ENCODE results near the gene SLC35F5.
"Not testable (repeated sequence)": the region's sequence is repeated elsewhere in the genome, so short reads cannot be mapped to it uniquely, and the experiment has no call there.

SLC35F5 gene

GRCh38 chr2:113755035-113755834, 1.2 kb downstream of the SLC35F5 start:
- DNase-seq, result no peak

DNA sequence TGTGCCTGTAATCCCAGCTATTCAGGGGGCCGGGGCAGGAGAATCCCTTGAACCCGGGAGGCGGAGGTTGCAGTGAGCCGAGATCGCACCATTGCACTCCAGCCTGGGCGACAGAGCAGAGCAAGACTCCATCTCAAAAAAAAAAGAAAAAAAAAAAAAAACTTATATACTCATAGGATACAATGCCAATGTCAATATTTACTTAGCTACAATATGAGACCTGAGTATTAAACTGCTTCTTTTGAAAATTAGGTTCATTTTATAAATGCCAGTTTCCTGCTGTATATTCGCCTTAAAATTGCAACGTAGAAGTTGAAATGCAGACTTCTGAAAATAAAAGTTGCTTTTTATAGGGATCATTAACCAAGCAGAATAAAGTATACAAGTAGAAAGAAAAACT, 2.3 kb downstream of the SLC35F5 start:
- no peak for DNase-seq

- DNase-seq, result no peak
Observed at GRCh38 chr2:113750385-113750784, 6.1 kb downstream of the SLC35F5 start.

DNA sequence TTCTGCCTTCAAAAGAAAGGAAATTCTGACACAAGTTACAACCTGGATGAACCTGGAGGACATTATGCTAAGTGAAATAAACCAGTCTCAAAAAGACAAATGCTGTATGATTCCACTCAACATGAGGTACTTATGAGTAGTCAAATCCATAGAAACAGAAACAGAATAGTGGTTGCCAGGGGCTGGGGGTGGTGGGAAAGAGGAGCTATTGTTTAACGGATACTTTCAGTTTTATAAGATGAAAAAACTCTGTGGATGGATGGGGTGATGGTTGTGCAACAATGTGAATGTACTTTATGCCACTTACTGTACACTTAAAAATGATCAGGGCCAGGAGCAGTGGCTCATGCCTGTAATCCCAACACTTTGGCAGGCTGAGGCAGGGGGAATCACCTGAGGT, 15.4 kb downstream of the SLC35F5 start:
- DNase-seq, result no peak

DNA sequence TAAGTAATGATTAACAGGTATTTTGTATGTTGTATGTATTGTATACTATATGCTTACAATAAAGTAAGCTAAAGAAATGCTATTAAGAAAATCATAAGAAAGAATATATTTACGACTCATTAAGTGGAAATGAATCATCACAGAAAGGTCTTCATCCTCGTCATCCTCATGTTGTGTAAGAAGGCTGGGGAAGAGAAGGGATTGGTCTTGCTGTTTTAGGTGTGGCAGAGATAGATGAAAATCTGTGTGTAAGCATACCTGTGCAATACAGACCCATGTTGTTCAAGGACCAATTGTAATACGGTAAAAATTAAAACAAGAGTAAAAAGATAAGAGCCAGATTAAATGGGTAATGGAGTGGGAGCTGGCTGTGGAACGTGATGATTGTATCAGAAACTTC, 16.6 kb downstream of the SLC35F5 start:
- DNase-seq, result no peak

GRCh38 chr2:113734185-113734584, 22.3 kb downstream of the SLC35F5 start:
- no peak for DNase-seq

DNA sequence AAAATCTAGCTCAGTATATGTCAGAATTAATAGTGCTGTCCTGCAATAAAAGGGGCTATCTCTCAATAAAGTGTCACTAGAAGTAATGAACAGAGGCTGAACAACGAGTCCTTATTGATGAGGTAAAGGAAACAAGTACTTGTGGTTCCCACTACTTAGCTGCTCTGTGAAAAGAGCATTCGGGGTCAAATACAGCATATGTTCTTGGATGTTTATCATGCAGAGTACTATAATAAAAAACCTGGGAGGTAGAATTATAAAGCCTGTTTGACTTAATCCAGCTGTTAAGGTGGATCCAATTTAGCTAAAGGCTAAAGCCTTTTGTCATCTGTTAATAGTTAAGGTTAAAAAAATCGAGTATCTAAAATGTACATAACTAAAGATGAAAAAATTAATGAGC, 32.4 kb downstream of the SLC35F5 start:
- no peak for DNase-seq

- no peak for DNase-seq
Observed at GRCh38 chr2:113723411-113723810, 33.0 kb downstream of the SLC35F5 start.

DNA sequence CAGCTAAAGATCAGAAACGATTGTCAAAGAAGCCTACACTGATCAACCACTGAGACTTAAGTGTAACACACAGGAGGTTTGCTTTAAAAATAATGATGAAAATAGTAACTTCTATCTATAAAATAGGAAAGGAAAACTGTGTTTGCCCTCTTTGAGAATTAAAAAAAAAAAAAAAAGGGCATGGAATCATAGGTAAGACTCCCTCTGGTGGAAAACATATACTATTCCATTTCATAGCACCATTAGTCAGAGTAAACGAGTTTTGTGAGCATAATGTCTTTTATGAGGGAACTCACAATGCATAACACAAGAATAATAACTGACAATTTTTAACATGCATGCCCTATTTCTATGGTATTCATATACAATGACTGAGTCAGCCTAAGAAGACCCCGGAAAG, 36.3 kb downstream of the SLC35F5 start:
- DNase-seq, result no peak

GRCh38 chr2:113716291-113716690, 40.2 kb downstream of the SLC35F5 start:
- no peak for DNase-seq

GRCh38 chr2:113712941-113713340, 43.5 kb downstream of the SLC35F5 start:
- no peak for DNase-seq

DNA sequence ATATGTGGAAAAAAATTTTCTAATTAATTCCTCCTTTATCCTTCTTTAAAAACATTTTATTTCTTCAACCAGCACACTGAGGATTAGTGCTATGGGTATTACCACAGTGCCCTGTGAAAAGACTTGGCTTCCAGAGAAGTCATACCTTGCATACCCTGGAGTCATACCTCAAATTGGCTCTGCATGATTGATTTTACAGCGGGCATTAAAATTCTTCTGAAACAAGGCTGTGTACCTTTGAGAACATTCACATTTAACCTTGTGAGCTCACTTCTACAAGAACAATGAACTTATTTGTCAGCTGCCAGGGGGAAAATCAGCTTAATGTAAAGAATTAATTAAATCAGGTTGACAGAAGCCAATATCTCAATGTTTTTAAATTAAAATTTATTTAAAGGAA, 44.6 kb downstream of the SLC35F5 start:
- DNase-seq, result no peak

- no peak for DNase-seq
Observed at GRCh38 chr2:113709022-113709421, 47.4 kb downstream of the SLC35F5 start.

GRCh38 chr2:113707106-113707505, 49.3 kb downstream of the SLC35F5 start:
- no peak for DNase-seq

- no peak for DNase-seq
Observed at GRCh38 chr2:113705982-113706523, 50.4 kb downstream of the SLC35F5 start.

- DNase-seq, result not testable (repeated sequence)
Observed at GRCh38 chr2:113704300-113704993, 52.0 kb downstream of the SLC35F5 start.

- DNase-seq, result no peak
Observed at GRCh38 chr2:113703386-113704299, 52.8 kb downstream of the SLC35F5 start.

GRCh38 chr2:113700186-113700841, 56.1 kb downstream of the SLC35F5 start:
- no peak for DNase-seq

GRCh38 chr2:113698892-113699447, 57.5 kb downstream of the SLC35F5 start:
- no peak for DNase-seq

DNA sequence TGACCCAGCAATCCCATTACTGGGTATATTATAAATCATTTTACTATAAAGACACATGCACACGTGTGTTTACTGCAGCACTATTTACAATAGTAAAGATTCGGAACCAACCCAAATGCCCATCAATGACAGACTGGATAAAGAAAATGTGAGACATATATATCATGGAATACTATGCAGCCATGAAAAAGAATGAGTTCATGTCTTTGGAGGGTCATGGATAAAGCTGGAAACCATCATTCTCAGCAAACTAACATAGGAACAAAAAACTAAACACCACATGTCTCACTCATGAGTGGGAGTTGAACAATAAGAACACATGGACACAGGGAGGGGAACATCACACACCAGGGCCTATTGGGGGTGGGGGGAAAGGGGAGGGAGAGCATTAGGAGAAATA, 58.2 kb downstream of the SLC35F5 start:
- DNase-seq, result not testable (repeated sequence)

DNA sequence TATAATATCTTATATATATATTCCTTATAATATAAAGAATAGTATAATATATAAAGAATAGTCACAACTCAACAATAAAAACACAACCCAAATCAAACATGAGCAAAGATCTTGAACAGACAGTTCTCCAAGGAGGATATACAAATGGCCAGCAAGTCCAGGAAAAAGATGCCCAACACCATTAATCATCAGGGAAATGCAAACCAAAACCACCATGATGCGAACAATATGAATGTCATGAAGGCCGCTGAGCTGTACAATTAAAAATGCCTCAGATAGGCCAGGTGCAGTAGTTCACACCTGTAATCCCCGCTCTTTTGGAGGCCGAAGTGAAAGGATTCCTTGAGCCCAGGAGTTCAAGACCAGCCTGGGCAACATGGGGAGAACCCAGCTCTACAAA, 58.9 kb downstream of the SLC35F5 start:
- no peak for DNase-seq

- no peak for DNase-seq
Observed at GRCh38 chr2:113694438-113694837, 62.0 kb downstream of the SLC35F5 start.

Measured in NCI-H446 treated with DMSO at 0.1 percent for 48 hours (cell line).